NCI-H2081 (cell line): ENCODE measurements around the gene ALPL.

Source experiments
- DNase-seq, 2 experiments: peaks; one replicate each; lab custom pipeline; 2025; lab: John Stamatoyannopoulos, UW

ALPL gene

GRCh38 chr1:21530368-21531016 is 21.3 kb downstream of the ALPL start:
- DNase-seq: no peak

- DNase-seq: no peak
These were observed 22.0 kb downstream of the ALPL start for GRCh38 chr1:21531241-21531640.

GRCh38 chr1:21532496-21532895 is 23.3 kb downstream of the ALPL start:
- DNase-seq: no peak

GRCh38 chr1:21532992-21533534 is 23.8 kb downstream of the ALPL start:
- no peak for DNase-seq

- no peak for DNase-seq
These were observed 24.9 kb downstream of the ALPL start for GRCh38 chr1:21534146-21534545.

DNA sequence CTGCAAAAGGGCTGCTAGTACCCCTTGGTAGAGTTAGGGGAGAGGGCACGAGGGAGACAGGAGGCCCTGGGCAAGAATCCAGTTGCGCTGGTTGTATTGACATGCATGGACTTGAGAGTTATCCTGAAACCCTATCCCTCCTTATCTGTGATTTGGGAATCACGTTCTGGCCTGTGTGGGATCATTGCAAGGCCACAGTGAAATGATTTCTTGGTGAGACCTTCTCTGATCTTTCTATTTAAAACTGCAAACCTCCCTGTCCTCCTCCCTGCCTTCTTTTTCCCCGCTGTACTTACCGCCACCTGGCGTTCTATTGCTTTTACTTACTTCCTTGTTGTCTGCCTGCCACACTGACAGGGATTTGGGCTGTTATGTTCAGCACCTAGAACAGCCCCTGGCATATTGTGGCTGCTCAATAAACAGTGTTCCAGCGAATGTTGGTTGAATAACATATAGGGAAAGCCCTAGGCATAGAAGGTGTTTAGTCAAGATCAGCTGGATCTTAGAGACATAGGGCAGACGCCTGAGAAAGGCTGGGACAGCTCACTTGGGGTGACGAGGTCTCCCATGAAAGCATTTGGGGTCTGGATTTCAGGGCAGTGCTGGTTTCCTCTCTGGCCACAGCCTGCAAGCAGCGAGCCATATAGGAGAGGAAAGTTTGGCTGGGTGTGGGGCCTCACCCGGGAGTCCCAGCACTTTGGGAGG is 25.6 kb downstream of the ALPL start:
- DNase-seq: peak in 1 of 2 experiments; percentile 17

- no peak for DNase-seq
These were observed 27.0 kb downstream of the ALPL start for GRCh38 chr1:21536218-21536617.

DNA sequence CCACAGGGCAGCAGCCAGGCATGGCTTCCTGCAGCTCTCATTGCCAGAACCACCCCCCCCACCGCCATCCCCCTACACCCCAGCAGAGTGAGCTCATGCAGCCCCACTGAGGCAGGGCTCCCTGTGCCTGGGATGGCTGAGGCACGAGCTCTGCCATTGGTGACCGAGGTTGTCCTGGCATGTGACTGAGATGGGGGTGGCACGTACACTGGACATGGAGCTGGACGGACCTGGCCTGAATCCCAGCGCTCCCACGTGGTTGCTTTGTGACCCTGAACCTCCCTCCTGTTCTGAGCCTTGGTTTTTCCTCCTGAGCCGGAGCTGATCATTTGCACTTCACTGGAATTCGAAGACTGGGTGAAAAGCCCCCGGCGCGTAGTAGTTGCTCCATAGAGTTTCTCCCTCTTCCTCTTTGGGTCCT is 28.3 kb downstream of the ALPL start:
- no peak for DNase-seq

DNA sequence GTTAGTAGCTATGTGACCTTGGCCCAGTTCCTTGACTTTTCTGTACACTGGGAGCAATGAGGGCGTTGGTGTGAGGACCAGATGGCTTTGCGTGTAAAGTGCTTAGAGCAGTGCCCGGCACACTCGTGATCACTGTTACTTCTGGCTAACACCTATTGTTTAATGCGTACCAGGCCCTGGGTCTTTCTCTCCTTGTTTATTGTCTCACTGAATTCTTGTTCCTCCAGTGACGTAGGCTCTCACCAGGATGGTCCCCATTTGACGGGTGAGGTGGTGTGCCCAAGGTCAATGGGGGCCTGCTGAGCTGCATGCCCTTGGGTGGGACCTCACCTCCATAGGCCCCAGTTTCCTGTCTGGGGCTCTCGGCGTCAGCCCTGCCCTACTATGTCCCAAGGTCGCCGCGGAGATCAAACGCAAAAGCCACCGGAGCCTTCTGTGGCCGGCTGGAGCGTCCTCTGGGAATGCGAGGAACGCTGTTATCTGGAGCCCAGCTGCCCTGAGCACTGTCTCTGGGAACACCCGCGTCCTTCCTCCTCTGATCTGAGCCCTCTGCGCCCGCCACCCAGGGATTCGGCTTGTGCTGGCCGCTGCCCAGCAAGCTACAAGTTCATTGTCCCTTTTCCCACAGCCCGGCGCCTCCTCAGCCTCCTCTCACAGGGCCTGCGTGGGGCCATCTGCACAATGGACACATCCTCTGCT is 28.9 kb downstream of the ALPL start:
- DNase-seq: no peak

GRCh38 chr1:21539933-21540332 is 30.7 kb downstream of the ALPL start:
- no peak for DNase-seq

- no peak for DNase-seq
These were observed 32.1 kb downstream of the ALPL start for GRCh38 chr1:21541329-21541728.

GRCh38 chr1:21541835-21542234 is 32.6 kb downstream of the ALPL start:
- no peak for DNase-seq

DNA sequence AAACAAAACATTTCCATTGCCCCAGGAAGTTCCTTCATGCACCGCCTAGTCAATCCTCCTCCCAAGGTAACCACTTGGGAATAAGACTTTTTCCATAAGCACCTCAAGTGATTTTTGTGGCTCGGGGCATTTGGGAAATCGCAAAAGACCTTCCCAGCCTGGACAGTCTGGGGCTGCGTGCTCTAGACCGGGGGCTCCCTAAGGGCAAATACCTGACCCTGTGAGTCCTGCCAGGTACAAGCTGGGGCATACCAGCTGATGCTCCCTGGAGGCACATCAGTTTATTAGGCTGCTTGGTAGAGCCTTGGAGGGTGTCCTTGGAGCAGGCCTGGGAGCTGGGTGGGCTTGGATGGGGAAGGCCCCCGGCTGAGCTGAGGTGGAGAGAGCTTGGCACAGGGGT is 34.4 kb downstream of the ALPL start:
- DNase-seq: no peak

GRCh38 chr1:21544095-21544494 is 34.9 kb downstream of the ALPL start:
- no peak for DNase-seq

DNA sequence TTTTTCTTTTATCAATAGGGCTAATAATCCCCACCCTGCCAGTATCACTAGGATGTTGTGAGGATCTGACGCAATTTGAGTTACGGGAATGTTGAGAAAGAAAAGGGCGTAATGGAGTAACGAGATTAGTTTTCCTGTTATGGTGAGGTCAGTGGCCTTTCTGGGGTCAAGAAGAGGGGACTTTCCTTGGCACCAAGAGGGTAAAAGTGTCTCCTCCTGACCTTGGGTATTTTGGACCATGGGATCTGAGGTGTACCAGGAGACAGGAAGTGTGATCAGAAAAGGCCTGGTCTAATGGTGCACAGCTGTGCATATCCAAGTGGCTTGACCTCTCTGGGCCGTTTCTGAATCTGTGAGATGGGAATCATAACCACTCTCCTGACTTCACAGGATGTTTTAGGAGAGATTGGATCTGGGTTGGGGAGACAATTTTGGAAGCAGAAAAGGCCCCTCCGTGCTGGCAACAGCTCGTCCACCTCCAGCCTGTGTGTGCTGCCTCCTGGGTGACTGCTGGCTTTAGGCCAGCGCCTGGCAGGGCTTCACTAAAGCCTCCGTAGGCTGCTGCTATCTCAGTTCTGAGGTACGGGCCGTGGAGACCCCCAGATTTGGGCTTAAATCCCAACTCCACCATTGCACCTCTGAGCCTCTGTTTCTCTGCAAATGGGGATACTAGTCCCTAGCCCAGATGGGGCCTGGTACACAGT is 37.1 kb downstream of the ALPL start:
- DNase-seq: no peak

- DNase-seq: no peak
These were observed 38.7 kb downstream of the ALPL start for GRCh38 chr1:21547876-21548275.

- DNase-seq: no peak
These were observed 40.9 kb downstream of the ALPL start for GRCh38 chr1:21550097-21550496.

DNA sequence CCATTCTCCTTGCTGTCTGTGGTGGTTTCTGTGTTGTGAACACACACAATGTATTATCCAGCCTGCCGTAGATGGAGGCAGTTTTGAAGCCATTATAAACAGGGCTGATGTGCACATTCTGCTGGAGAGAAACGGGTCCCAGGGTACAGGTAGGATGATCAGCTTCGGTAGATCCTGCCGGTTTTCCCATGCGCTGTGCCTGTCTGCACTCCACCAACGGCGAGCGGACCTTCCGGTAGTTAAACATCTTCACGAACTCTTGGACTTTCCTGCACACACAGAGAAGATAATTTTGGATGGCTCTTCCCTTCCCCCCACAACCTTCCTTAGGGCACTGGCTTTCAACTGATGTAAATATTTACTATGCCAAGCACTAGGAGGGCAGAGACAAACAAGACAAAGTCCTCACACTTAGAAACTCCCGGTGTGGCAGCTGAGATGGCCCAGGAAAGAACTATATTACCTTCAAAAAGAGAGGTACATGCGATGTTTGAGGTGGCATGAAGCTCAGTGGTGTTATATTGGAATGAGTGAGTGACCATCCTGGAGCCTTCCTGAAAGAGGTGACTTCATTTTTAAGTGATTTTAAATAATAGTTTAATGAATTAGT is 41.7 kb downstream of the ALPL start:
- no peak for DNase-seq

DNA sequence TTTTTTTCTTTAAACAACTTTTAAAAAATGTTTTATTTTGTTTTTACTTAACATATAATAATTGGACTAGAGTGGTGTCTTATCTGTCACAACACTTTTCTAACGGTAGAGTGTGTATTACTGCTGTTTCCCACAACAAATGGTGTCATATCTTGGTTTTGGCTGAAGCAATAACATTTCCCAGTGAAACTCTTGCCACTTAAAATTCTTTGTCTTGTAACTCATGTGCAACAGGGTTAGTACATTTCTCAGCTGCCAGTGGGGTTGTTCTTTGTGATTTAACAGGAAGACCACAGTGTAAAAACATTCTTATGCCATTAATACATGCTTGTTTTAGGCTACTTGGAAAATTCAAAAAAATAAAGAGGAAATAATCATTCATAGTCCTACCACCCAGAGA is 43.5 kb downstream of the ALPL start:
- DNase-seq: no peak

GRCh38 chr1:21553116-21553926 is 44.1 kb downstream of the ALPL start:
- no peak for DNase-seq
